22Rv1 (cell line): ENCODE measurements around the gene KIF2C.

Experiments used
- ZFX ChIP-seq: fragments of 450-650 bp; IDR thresholded peaks from 2 replicates; pipeline ENCODE4 v1.6.1; 2017; ENCODE audit warnings: antibody characterized with exemption, borderline replicate concordance
- TF ChIP-seq, protein P1 (sequence below): fragments of 450-650 bp; IDR thresholded peaks from 2 replicates; pipeline ENCODE4 v1.5.1; 2017; ENCODE audit warnings: mild to moderate bottlenecking

DNA sequence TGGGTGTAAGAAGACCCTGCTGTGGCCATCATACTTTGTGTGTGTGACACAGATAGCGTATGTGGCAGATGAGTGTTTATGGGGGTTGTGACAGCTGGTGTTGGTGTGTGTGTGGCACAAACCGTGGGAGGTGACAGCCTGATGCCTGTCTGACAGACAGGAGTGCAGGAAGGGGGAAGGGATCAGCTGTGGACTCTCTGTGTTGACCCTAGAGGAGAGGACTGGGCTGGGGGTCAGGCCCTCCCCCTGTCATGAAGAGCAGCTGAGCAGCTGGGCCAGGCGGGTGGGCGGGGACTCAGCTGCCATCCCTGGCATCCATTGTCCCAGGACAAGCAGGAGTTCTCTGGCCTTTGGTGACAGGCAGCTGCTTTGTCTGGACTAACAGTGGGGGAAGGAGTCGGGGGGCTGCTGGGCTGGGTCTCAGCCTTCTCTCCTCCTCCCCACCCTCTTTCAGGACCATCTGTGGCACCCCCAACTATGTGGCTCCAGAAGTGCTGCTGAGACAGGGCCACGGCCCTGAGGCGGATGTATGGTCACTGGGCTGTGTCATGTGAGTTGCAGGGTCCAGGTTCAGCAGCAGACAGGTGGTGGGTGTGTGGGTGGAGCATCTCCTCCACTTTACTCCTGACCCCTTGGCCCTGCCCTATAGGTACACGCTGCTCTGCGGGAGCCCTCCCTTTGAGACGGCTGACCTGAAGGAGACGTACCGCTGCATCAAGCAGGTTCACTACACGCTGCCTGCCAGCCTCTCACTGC is 62.8 kb downstream of the KIF2C start:
- TF ChIP-seq, protein P1, sequence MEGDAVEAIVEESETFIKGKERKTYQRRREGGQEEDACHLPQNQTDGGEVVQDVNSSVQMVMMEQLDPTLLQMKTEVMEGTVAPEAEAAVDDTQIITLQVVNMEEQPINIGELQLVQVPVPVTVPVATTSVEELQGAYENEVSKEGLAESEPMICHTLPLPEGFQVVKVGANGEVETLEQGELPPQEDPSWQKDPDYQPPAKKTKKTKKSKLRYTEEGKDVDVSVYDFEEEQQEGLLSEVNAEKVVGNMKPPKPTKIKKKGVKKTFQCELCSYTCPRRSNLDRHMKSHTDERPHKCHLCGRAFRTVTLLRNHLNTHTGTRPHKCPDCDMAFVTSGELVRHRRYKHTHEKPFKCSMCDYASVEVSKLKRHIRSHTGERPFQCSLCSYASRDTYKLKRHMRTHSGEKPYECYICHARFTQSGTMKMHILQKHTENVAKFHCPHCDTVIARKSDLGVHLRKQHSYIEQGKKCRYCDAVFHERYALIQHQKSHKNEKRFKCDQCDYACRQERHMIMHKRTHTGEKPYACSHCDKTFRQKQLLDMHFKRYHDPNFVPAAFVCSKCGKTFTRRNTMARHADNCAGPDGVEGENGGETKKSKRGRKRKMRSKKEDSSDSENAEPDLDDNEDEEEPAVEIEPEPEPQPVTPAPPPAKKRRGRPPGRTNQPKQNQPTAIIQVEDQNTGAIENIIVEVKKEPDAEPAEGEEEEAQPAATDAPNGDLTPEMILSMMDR = no peak
- no peak for TF ChIP-seq ZFX
